NCI-H2107 (cell line): ENCODE data around the gene MAP2K3.
A peak's percentile ranks its signal among the peaks of the same experiment; 100 is the strongest.

Experiments
- DNase-seq: peaks from one replicate; lab custom pipeline; 2025; lab: John Stamatoyannopoulos, UW

The MAP2K3 gene

DNA sequence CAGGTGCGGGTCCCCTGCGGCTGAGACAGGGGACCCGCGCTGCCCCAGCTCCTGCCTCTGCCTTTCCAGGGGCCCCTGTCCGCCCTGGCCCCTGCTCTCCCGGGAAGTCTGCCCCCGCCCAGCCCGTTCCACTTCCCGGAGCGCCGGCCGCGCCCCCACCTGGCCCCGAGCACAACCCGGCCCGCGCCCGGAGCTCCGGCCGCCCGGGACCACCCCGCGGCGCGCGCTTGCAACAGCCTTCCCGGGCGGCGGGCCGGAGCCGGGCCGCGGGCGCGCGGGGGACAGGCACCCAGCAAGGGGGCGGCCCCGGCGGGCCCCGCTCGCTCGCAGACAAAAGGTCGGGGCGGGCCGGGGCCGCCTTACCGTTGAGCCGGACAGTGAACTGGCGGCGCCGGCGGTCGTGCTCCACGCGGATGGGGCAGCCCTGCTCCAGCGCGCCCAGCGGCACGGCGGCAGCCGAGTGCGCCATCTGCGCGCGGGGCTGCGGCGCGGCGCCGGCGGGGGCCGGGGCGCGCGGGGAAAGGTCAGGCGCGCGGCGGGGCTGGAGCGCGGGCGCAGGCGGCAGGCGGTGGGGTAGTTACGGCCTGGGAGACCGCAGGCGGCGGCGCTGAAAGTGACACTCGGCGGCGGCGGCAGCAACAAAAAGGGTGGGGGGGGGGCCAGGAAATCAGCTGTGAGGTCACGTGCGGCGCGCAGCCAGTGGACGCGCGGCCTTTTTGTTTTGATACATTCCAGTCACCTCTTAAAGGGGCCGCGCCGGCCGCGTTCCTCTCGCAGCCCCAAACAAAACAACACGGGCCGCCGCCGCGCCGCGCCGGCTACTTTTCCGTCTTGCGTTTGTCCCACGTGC is 31.5 kb upstream of the MAP2K3 start, which contains the start of gene NATD1:
Gene NATD1 (minus strand): TSS at position 615 of the 850 bp plus-strand sequence. CDS start 146 bp downstream, at position 469.
- DNase-seq, result no peak

DNA sequence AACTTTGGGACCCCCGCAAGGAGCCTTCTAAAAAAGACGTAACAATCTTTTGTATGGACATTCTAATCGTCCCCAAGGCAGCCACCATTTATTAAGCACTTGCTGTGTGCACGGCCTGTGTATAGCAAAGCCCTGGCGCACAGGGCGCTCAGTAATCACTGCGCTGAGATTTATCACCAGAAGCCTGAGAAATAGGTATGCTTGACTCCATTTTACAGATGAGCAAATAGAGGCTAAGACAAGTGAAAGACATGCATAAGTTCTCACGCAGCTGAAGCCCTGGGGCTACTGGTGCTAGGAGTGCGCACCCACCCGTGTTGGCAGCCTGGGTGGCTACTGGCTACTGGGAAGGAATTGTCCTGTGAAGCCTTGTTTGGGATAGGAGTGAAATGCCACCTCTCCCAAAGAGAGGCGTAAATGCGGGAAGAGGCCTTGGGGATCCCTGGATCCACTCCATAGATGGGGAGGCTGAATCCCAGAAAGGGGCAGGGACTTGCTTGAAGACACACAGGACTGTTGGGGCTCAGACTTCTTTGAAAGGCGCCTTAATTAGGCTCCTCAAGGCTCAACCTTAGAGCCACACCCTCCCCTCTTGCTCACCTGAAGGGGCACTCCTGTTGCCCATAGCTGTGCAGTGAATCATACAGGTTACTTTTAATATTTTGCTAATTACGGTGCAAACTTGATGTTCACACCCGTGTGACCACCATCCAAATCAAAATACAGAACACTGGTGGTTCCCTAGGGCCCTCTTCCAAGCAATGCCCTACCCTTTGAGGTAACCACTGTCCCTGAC is 30.7 kb upstream of the MAP2K3 start:
- DNase-seq, result no peak

DNA sequence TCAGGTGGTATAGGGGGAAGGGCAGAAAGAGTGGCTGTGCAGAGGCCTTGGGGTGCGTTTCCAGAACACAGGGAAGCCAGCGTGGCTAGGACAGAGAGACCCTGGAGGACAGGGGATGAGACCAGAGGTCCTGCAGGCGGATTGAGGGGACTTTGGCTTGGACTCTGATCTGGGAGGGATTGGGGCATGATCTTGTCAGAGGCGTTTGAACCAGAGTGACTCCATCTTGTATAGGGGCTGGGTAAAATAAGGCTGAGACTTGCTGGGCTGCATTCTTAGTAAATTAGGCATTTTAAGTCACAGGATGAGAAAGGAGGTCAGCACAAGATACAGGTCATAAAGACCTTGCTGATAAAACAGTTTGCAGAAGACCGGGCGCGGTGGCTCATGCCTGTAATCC is 25.9 kb upstream of the MAP2K3 start:
- DNase-seq, result no peak

DNA sequence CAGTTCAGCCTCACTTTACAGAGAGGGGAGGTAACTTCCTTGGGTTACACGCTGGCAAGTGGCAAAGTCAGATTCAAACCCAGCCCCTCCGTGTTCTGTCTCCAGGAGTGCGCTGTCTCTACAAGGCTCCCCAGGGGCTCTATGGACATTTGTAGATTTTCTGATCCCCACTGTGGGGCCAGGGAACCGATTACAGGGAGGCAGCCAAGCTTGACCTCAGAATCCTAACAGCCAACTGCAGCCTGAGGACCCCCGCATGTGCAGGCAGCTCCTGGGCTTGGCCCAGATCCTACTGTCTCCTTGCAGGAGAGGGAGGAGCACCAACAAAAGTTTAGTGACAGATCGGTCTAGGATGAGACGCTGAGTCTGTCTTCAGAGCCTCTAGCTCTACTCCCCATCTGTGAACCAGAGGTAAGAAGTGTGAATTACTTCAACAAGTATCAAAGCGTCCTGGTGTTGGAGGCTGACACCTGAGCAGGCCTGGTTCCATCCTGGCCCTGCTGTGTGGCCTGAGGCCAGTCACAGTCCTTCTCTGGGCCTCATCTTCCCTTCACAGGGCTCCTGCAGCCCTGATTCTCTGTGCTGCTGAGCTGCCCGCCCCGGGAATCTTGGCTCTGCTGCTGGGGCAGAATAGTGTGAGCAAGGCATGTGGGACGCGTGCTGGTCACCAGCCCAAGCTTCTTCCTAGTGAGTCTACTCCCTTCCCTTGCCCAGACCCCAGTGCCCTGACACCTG is 22.1 kb upstream of the MAP2K3 start:
- DNase-seq, result no peak

DNA sequence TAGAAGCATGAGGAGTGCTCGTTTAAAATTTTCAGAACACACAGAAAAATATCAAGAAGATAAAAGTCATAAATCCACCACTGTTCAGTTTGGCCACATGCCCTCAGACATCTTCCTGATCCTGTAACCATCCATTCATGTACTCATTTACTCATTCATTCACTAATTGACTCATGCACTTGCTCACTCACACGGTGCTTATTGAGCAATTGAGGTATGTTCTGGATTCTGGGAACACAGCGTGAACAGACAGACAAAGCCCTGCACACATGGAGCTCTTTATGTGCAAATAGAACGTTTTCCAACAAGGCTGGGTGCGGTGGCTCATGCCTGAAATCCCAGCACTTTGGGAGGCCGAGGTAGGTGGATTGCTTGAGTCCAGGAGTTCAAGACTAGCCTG is 21.1 kb upstream of the MAP2K3 start:
- no peak for DNase-seq

DNA sequence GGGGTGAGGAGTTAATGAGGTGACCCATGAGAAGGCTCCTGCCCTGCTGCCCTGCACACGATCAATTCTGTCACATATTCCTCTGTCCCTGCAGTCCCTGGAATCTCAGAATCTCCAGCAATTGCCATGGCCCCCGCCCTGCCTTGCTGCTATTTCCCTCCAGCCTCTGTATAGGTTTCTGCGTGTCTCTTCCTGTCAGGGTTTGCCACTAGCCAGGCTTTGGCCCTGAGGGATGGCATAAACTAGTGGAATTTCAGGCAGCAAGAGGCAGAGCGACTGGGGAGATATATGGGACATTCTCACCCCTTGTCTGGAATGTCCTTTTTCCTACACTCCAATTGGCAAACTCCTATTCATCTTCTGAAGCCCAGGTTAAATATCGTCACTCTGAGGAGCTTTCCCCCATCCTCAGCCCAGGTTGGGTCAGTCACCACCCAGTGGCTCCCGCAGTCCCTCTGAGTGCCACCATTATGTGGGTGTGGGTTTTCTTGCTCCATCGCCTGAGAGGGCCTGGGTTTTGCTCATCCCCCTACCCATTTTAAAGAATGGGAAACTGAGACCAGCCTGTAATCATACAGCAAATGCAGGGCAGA is 15.8 kb upstream of the MAP2K3 start:
- no peak for DNase-seq

DNA sequence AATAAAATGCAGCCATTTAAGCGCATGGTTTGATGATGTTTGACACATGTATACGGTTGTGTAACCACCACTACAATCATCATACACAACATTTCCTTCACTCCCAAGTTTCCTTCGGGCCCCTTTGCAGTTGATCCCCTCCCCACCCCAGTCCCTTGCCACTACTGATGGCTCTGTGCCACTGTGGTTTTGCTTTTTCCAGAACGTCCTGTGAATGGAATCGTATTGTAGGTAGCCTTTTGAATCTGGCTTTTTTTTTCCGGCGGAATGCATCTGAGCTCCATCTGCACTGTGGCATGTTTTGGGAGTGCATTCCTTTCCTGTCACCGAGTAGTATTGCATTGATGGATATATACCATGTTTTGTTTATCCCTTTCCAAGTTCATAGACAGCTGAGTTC is 15.1 kb upstream of the MAP2K3 start:
- no peak for DNase-seq

DNA sequence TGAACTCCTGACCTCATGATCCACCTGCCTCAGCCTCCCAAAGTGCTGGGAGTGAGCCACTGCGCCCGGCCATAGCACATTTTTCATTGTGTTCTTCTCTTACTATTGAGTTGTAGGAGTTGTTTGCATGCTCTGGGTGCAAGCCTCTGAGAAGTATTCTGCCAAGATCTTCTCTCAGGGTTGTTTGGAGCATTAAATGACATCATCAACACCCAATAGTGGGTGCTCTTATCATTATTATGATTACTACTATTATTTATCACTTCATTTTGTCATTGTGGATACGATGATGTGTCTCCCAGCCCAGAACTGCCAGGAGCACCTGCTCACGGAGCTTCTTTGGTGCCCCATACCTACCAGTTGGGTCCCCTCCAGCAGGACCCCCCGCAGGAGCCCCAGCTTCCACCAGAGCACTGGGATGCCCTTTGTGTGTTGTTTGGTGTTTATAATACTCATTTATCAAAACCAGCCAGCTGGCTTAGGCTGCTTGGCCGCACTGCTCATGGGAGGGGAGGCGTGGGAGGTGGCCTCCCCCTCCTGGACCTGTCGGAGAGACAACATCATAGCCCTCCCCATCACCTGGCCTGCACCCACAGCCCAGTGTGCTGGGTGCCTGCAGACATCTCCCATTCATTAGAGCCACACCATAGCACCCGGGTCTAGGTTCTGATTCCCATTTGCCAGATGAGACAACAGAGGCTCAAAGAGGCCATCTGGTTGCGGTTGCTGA is 12.9 kb upstream of the MAP2K3 start:
- no peak for DNase-seq

DNA sequence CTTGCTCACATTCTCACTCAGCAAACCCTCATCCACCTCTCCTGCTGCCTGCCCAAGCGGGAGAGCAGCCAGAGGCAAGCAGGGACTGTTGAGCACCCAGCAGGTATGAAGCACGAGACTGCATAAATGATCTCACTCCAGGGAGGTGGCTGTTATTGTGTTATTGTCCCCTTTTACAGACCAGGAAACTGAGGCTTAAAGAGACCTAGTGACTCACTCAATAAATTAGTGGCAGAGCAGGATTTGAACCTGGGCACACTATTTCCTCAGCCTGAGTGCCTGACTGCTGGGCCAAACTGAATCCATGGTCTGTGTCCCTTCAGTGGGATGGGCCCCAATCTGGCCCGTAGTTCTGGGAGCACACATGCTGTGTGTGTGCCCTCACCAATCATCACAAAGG is 12.3 kb upstream of the MAP2K3 start:
- no peak for DNase-seq

DNA sequence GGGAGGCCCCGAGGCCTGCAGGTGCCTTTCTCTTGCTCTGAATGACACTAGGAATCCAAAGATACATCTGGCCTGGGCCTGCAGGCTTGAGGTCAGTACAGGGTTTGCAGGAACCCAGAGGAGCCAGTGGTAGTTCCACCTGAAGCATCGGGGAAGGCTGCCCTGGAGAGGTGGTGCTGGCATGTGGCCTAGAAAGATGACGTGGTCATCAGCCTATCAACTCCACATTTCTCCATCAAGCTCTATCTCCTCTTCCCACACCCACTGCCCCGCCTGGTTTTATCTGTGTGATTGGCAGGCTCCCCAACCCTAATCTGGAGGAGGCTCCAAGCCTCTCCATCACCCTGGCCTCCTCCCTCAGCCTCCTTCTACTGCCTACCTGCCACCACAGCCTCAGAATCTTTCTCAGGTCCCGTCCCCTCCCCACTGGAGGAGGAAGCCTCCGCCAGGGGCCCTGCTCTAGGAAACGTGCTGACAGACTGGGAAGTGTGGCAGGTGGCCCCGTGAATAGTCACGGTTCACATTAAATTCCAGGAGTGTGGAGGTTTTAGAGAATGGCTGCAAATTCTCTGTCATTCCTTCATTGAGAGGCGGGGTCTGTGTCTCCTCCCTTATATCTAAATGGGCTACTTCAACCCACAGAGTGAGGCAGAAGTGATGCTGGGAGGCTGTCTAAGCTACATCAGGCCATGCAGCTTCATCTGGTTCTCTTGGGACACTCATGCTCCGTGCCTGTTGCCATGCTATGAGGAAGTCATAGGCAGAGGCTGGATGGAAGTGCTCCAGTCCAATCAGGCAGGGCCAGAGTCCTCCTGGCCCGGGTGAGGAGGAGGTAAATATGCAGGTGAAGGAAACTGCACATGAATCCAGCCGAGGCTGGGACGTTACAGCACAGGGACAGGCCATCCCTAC is 11.4 kb upstream of the MAP2K3 start:
- no peak for DNase-seq

DNA sequence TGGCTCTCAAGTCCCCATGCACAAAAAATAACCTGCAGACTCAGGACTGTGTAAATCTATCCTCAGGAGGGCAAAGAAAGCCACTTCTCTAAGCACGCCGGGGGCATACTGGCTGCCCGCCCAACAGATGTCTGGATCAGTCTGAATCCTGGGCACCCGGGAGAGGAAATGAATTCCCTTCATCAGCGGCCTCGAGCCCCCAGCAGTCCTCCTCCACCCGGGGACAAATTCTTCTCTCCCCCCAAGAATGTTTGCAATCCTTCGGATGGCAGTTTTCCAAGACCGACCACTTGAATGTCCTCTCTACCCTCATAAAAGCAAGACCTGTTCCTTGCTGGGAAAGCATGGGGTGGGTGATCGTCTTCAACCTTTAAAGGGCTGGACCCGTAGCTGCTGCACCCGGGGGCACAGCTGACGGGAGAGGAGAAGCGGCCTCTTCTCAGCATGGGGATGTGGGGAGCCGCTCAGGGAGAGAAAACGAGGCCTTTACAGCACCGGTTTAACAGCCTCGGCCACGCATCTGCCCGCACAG is 9.4 kb upstream of the MAP2K3 start:
- DNase-seq, result no peak

DNA sequence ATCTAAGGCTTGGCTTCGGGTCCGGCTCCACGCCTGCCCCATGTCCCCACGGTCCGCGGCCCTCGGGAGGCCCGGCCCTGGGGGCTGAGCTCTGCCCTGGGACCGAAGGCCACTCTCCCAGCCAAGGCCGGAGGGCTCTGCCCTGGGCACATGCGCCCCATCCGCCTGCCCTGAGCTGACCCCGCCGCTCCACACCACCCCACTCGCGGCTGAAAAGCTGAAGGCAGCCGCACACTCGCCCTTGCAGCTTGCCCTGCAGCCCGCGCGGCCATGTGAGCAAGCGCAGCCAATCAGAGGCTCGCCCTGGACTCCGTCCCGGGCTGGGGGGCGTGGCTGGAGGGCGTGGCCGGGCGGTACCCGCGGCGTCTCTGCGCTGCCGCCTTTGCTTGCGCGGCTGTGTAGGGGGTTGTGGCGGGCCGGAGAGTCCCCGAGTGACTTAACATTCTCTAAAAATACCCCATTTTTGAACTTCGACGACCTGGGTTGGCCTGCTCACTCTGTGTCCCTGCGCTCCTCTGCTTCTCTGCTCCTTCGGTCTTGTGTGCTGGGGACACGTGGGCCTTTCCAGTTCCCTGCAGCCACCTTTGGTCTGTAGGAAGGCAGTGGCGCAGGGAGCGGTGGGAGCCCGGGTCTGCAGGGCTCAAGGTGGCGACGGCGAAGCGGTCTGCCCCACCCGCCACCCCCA is 8.8 kb upstream of the MAP2K3 start:
- DNase-seq, result peak; percentile 31

DNA sequence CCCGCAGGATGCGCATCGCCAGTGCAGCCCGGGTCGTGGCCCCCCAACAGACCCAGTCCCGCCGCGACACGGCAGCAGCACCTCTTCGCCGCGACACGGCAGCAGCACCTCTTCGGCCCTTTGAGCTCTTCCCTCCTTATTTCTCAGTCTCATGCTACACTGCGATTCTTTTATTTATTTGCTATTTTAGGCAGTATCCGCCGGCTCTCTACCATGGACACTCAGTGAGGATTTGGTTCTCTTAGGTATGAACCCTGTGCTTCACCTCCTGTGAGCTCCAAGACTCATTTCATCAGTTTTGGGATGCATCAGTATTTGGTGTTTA is 8.3 kb upstream of the MAP2K3 start:
- DNase-seq, result no peak

DNA sequence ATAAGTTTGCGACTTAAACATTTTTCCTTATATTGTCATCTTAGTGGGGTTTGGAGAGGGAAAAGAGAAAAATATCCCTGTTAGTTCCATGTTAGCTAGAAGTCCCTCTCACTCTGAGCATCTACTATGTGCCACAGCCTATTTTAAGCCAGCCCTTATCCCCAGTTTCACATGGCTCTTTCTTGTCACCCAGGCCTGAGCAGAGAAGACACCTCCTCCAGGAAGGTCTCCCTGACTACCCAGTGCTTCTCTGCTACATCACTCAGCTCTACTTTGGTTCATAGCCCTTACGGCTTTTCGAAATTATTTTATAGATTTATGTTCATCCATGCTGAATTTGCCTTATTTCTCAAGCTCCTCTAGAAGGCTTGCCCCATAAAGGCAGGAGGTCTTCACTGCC is 7.2 kb upstream of the MAP2K3 start:
- DNase-seq, result no peak

DNA sequence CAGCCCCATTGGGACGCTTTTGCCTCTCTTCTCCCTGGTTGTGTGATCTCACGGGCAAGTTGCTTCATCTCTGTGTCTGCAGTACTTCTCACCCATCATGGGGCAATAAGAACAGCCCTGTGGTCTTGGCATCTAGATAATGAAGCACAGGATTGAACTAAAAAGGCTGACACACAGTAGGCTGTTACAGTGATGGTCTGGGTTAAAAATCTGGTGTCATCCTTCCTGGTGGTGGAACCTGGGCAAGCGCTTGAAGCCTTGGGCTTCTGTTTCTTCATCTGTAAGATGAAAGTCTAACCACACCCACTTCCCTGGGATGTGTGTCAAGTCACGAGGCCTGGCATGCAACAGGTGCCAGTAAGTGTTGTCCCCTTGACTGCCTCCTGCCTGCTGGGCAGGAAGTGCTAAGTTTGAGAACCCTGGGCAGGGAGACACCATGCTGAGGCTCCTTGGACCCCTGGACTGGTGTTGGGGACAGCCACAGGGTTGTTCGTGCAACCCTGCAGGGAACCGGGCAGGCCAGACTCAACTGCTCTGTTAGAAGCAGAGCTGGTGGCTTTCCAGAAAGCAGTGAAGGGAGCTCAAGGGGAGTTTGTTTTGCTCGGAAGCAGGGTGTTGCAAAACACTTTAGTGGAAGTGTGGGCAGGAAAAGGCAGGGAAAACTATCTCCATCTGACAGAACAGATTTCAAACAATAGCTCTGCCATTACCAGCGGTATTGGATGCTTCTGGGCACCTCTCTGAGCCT is 5.9 kb upstream of the MAP2K3 start:
- DNase-seq, result no peak

DNA sequence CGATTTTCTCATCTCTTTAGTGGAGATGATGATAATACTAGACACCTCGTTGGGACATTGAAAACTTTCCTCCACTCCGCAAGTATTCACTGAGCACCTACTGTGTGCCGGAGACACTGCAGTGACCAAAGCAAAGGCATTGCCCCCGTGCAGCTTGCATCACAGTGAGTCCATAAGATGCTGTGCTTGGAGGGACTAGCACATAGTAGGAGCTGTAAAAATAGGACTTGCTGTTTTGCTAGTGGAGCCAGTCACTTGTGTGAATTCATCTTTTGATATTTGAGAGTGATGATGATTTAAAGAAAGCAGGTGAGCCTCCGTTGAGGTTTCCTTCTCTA is 5.3 kb upstream of the MAP2K3 start:
- DNase-seq, result no peak

DNA sequence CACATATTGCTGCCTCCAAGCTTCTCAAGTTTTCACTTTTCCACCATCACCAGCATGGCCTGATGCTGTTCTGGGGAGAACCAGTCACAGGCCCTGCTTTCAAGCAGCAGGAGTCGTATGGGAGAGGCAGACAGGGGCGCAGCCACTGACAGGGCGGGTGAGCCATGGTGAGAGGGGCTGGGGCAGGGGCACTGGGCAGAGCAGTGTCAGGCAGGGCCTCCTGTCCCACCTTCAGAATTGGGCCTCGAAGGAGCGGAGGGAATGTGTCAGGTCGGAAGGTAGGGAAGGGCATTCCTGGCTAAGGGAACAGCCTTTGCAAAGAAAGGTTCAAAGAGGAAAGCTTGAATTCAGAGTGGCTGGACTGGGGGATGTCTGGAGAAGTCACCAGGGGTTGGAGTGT is 4.9 kb upstream of the MAP2K3 start:
- no peak for DNase-seq

DNA sequence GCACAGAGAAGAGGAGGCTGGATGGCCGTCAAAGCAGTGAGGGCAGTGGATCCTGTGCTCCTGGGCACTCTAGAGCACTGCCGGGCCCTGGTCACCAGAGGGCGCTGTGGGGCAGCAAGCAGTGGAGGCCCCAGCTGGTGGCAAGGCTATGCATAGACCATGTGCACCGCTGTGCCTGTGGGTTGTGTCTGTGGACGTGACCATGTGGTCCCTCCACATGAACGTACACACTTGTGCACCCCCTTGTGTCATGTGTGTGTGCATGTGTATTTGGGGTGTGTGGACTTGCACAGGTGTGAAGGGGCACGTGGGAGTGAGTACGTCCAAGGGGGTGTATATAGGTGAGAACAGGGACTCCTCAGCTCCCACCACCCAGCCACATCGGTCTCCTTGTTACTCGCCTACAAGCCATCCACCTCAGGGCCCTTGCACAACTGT is 4.4 kb upstream of the MAP2K3 start:
- DNase-seq, result no peak

DNA sequence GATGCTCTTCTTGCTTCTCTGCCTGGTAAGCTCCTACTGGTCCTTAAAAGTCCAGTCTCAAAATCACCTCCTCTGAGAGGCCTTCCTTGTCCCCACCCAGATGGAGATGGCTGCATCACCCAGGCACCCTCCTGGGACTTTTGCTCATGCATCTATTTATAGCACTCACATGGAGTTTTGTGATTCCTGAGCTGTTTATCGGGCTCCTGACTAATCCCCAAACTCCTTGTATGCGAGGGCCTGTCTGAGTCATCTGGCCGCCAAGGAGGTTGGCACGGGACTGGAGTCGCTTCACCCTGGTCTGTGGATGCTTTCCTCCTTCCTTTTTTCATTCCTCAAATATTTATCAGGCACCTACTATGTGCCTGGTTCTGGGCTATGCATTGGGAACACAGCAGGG is 2.3 kb upstream of the MAP2K3 start:
- DNase-seq, result no peak
